ENCODE measurements around the gene KRTAP10-8. TPM values are rescaled to one million over a fixed set of nuclear protein-coding genes. Genes with fewer than 3 reads are reported as not detected.

The KRTAP10-8 gene
- not detected in 5 replicates for total RNA-seq (2022; extraction: Qiagen RNA extraction; ENCODE audit: low read depth)

GRCh38 chr21:44612029-44612486 lies at the start of gene KRTAP10-8:
Gene KRTAP10-8 (plus strand): TSS chr21:44612079. CDS start chr21:44612101, 22 bp downstream.

DNA sequence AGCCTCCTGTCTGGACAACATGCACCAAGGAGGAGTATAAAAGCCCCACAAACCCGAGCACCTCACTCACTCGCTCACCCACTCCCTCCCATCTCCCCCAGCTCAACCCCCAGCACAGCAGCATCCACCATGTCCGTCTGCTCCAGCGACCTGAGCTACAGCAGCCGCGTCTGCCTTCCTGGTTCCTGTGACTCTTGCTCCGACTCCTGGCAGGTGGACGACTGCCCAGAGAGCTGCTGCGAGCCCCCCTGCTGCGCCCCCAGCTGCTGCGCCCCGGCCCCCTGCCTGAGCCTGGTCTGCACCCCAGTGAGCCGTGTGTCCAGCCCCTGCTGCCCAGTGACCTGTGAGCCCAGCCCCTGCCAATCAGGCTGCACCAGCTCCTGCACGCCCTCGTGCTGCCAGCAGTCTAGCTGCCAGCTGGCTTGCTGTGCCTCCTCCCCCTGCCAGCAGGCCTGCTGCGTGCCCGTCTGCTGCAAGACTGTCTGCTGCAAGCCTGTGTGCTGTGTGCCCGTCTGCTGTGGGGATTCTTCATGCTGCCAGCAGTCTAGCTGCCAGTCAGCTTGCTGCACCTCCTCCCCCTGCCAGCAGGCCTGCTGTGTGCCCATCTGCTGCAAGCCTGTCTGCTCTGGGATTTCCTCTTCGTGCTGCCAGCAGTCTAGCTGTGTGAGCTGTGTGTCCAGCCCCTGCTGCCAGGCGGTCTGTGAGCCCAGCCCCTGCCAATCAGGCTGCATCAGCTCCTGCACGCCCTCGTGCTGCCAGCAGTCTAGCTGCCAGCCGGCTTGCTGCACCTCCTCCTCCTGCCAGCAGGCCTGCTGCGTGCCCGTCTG lies 38.0 kb upstream of the KRTAP10-8 start, which contains the start of gene KRTAP10-4:
Gene KRTAP10-4, plus strand, starts transcription at position 100 of the 827 bp plus-strand sequence. Its CDS starts 30 bp downstream, at position 130.

DNA sequence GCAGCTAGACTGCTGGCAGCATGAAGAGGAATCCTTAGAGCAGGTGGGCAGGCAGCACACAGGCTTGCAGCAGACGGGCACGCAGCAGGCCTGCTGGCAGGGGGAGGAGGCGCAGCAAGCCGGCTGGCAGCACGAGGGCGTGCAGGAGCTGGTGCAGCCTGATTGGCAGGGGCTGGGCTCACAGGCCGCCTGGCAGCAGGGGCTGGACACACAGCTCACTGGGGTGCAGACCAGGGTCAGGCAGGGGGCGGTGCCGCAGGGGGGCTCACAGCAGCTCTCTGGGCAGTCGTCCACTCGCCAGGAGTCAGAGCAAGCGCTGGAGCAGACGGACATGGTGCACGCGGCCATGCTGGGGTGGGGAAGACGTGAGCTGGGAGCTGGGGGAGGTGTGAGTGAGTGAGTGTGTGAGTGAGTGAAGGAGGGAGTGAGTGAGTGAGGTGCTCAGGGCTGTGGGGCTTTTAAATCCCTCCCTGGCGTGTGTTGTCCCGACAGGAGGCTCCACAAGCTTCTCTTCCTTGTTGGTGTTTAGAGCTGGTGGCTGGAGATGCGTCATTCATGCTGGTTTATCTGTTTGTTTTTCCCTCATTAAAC lies 31.6 kb upstream of the KRTAP10-8 start, which contains the start of gene KRTAP10-5:
Gene KRTAP10-5, minus strand, starts transcription at position 374 of the 591 bp plus-strand sequence. Its CDS starts 26 bp downstream, at position 348.

GRCh38 chr21:44592446-44593311 lies 19.2 kb upstream of the KRTAP10-8 start, which contains the start of gene KRTAP10-6:
Gene KRTAP10-6 (minus strand): TSS chr21:44592505. CDS start chr21:44592484, 21 bp downstream.

DNA sequence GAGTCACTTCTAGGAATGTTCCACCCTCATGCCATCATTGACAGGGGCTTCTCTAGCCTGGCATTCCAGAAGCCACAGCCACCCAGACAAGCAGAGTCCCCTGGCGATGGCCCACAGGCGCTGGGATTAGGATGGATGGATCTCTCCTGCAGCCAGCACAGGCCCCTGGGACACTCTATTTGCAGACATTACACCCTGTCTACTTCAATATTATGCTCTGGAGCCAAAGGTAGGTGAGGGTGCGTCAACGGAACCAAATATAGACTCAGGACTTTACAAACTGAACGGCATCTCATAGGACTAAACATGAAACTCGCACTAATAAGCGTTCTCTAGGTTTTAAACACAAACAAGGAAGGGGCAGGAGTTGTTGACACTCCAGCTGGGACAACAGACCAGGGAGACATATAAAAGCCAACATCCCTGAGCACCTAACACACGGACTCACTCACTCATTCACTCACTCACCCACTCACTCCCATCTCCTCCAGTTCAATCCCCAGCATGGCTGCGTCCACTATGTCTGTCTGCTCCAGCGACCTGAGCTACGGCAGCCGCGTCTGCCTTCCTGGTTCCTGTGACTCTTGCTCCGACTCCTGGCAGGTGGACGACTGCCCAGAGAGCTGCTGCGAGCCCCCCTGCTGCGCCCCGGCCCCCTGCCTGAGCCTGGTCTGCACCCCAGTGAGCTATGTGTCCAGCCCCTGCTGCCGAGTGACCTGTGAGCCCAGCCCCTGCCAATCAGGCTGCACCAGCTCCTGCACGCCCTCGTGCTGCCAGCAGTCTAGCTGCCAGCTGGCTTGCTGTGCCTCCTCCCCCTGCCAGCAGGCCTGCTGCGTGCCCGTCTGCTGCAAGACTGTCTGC lies 11.5 kb upstream of the KRTAP10-8 start, which contains the start of gene KRTAP10-7:
Gene KRTAP10-7, plus strand, starts transcription at position 480 of the 861 bp plus-strand sequence. Its CDS starts 25 bp downstream, at position 505.

GRCh38 chr21:44626673-44627143 lies 14.8 kb downstream of the KRTAP10-8 start, which contains the start of gene KRTAP10-9:
Gene KRTAP10-9 (plus strand): TSS chr21:44627093. CDS start chr21:44627172, 79 bp downstream.

GRCh38 chr21:44637018-44637850 lies 25.4 kb downstream of the KRTAP10-8 start, which contains the start of gene KRTAP10-10:
Gene KRTAP10-10 (plus strand): TSS chr21:44637356. CDS start chr21:44637418, 62 bp downstream.

GRCh38 chr21:44646366-44647221 lies 34.7 kb downstream of the KRTAP10-8 start, which contains the start of gene KRTAP10-11:
Gene KRTAP10-11 (plus strand): TSS chr21:44646414. CDS start chr21:44646459, 45 bp downstream.

DNA sequence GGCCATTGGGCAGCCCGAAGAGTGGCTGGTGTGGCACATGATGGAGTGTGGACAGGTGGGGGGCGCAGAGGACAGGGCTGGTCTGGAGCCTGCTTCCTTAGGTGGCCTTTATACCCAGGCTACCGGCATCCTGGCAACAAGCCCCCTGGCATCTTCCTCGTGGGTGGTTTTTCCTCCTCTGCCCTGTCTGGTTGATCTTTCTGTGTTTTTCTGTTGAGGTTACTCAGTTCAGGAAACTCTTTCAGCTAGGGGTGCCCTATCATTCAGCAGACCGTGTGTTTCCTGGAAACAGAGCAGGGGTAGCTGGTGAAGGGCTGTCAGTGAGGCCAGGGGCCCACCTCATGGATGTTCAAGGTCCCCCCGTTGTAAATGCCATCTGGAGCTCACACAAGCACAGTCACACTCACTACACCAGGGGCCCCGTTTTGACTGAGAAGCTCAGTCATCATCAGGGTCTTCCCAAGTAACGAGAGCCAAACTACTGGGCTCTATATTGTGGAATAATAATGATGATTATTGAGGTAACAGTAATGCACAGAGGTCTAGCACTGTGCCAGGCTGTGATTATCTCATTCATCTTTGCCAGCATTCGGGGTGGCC lies 42.8 kb downstream of the KRTAP10-8 start, which contains the start of gene KRTAP12-4:
Gene KRTAP12-4, minus strand, starts transcription at position 84 of the 600 bp plus-strand sequence. Its CDS starts 45 bp downstream, at position 39.

GRCh38 chr21:44657635-44658540 lies 46.0 kb downstream of the KRTAP10-8 start, which contains the start of gene KRTAP12-3:
Gene KRTAP12-3 (plus strand): TSS chr21:44657932. CDS start chr21:44657980, 48 bp downstream.

Other genes with a start within 250 kb of the KRTAP10-8 start
- gene LRRC3, start 156.6 kb upstream of the KRTAP10-8 start, total RNA-seq (2022; extraction: Qiagen RNA extraction; ENCODE audit: low read depth) = 1.3 to 1.9 TPM (median 1.5 TPM) in 5 replicates
- gene KRTAP10-1, start 71.9 kb upstream of the KRTAP10-8 start, total RNA-seq (2022; extraction: Qiagen RNA extraction; ENCODE audit: low read depth) = not detected in 5 replicates
- gene KRTAP10-2, start 60.6 kb upstream of the KRTAP10-8 start, total RNA-seq (2022; extraction: Qiagen RNA extraction; ENCODE audit: low read depth) = not detected in 5 replicates
- gene KRTAP10-3, start 53.3 kb upstream of the KRTAP10-8 start, total RNA-seq (2022; extraction: Qiagen RNA extraction; ENCODE audit: low read depth) = not detected in 5 replicates
- not detected in 5 replicates for gene KRTAP10-4, start 38.4 kb upstream of the KRTAP10-8 start, total RNA-seq (2022; extraction: Qiagen RNA extraction; ENCODE audit: low read depth)
- gene KRTAP10-5, start 31.5 kb upstream of the KRTAP10-8 start, total RNA-seq (2022; extraction: Qiagen RNA extraction; ENCODE audit: low read depth) = not detected in 5 replicates
- not detected in 5 replicates for gene KRTAP10-6, start 19.6 kb upstream of the KRTAP10-8 start, total RNA-seq (2022; extraction: Qiagen RNA extraction; ENCODE audit: low read depth)
- not detected in 5 replicates for gene KRTAP10-7, start 11.5 kb upstream of the KRTAP10-8 start, total RNA-seq (2022; extraction: Qiagen RNA extraction; ENCODE audit: low read depth)
- not detected in 5 replicates for gene KRTAP10-9, start 15.0 kb downstream of the KRTAP10-8 start, total RNA-seq (2022; extraction: Qiagen RNA extraction; ENCODE audit: low read depth)
- not detected in 5 replicates for gene KRTAP10-10, start 25.3 kb downstream of the KRTAP10-8 start, total RNA-seq (2022; extraction: Qiagen RNA extraction; ENCODE audit: low read depth)
- gene KRTAP10-11, start 34.3 kb downstream of the KRTAP10-8 start, total RNA-seq (2022; extraction: Qiagen RNA extraction; ENCODE audit: low read depth) = not detected in 5 replicates
- gene KRTAP12-4, start 42.6 kb downstream of the KRTAP10-8 start, total RNA-seq (2022; extraction: Qiagen RNA extraction; ENCODE audit: low read depth) = not detected in 5 replicates
- not detected in 5 replicates for gene KRTAP12-3, start 45.9 kb downstream of the KRTAP10-8 start, total RNA-seq (2022; extraction: Qiagen RNA extraction; ENCODE audit: low read depth)
- gene KRTAP12-2, start 54.8 kb downstream of the KRTAP10-8 start, total RNA-seq (2022; extraction: Qiagen RNA extraction; ENCODE audit: low read depth) = not detected in 5 replicates
- gene KRTAP12-1, start 70.1 kb downstream of the KRTAP10-8 start, total RNA-seq (2022; extraction: Qiagen RNA extraction; ENCODE audit: low read depth) = not detected in 5 replicates
- gene KRTAP10-12, start 85.1 kb downstream of the KRTAP10-8 start, total RNA-seq (2022; extraction: Qiagen RNA extraction; ENCODE audit: low read depth) = not detected in 5 replicates
- gene TSPEAR, start 99.5 kb downstream of the KRTAP10-8 start, total RNA-seq (2022; extraction: Qiagen RNA extraction; ENCODE audit: low read depth) = not detected in 5 replicates
- gene UBE2G2, start 189.7 kb downstream of the KRTAP10-8 start, total RNA-seq (2022; extraction: Qiagen RNA extraction; ENCODE audit: low read depth) = 32.0 to 38.3 TPM (median 35.3 TPM) in 5 replicates
- gene SUMO3, start 206.0 kb downstream of the KRTAP10-8 start, total RNA-seq (2022; extraction: Qiagen RNA extraction; ENCODE audit: low read depth) = 63.0 to 67.5 TPM (median 65.3 TPM) in 5 replicates

Data from A549 treated with DMSO at 1 μM for 4 hours (cell line).